Hepatocyte (in vitro differentiated cells): ENCODE results near the gene TIMM29. TPM values are rescaled to one million over a fixed set of nuclear protein-coding genes. Genes with fewer than 3 reads are reported as not detected.

Experiments
- DNase-seq: peaks from one replicate; pipeline ENCODE4 v3.0.0-alpha.2; 2016; ENCODE audit warnings: low spot score
- H2AFZ ChIP-seq: fragments of 200-600 bp; sonication (generic); 2 replicates; pipeline ENCODE4 v1.6.0; 2016; ENCODE audit warnings: antibody characterized with exemption, mild to moderate bottlenecking
- H3K27ac ChIP-seq: fragments of 200-600 bp; sonication (generic); 2 replicates; pipeline ENCODE4 v1.5.1; 2016; ENCODE audit warnings: mild to moderate bottlenecking
- H3K27me3 ChIP-seq: fragments of 200-600 bp; sonication (generic); 2 replicates; pipeline ENCODE4 v1.6.1; 2016
- H3K36me3 ChIP-seq: fragments of 200-600 bp; sonication (generic); replicated peaks from 2 replicates; pipeline ENCODE4 v1.5.1; 2016; ENCODE audit warnings: low read depth; ENCODE audit not compliant: insufficient read depth
- H3K4me1 ChIP-seq: fragments of 200-600 bp; sonication (generic); 2 replicates; pipeline ENCODE4 v1.5.1; 2016; ENCODE audit warnings: mild to moderate bottlenecking, moderate library complexity; ENCODE audit not compliant: insufficient read depth
- H3K4me2 ChIP-seq: fragments of 200-600 bp; sonication (generic); 2 replicates; pipeline ENCODE4 v1.6.0; 2016
- H3K4me3 ChIP-seq: fragments of 200-600 bp; sonication (generic); 2 replicates; pipeline ENCODE4 v1.5.1; 2016; ENCODE audit warnings: mild to moderate bottlenecking
- H3K79me2 ChIP-seq: fragments of 200-600 bp; sonication (generic); 2 replicates; pipeline ENCODE4 v1.6.0; 2017; ENCODE audit warnings: mild to moderate bottlenecking
- H3K9me2 ChIP-seq: fragments of 200-600 bp; sonication (generic); replicated peaks from 2 replicates; pipeline ENCODE4 v1.6.0; 2017; ENCODE audit warnings: mild to moderate bottlenecking; ENCODE audit not compliant: insufficient read depth
- H3K9me3 ChIP-seq: fragments of 200-600 bp; sonication (generic); 2 replicates; pipeline ENCODE4 v1.5.1; 2016; ENCODE audit warnings: low read depth, mild to moderate bottlenecking
- H4K20me1 ChIP-seq: fragments of 200-600 bp; sonication (generic); 2 replicates; pipeline ENCODE4 v1.6.0; 2016; ENCODE audit warnings: mild to moderate bottlenecking; ENCODE audit not compliant: insufficient read depth, poor library complexity, severe bottlenecking
- CTCF ChIP-seq: fragments of 200-600 bp; sonication (generic); IDR thresholded peaks from 2 replicates; pipeline ENCODE4 v1.5.1; 2016; ENCODE audit warnings: antibody characterized with exemption, mild to moderate bottlenecking; ENCODE audit not compliant: poor library complexity
- EZH2 ChIP-seq: fragments of 200-600 bp; sonication (generic); IDR thresholded peaks from 2 replicates; pipeline ENCODE4 v1.6.1; 2016; ENCODE audit warnings: antibody characterized with exemption, mild to moderate bottlenecking, borderline replicate concordance
- EZH2phosphoT487 ChIP-seq: fragments of 200-600 bp; sonication (generic); IDR thresholded peaks from one replicate; pipeline ENCODE4 v1.6.1; 2018; ENCODE audit warnings: antibody characterized with exemption, mild to moderate bottlenecking, low read depth, moderate library complexity; ENCODE audit not compliant: unreplicated experiment, severe bottlenecking
- WGBS: methylation state at CpG from one replicate; pipeline ENCODE4 v1.1.6; 2016; ENCODE audit warnings: low lambda C conversion rate; ENCODE audit errors: missing lambda C conversion rate; 5-methylcytosine and 5-hydroxymethylcytosine counted together
- polyA plus RNA-seq: library from polyadenylated mRNA; unstranded; fragments of >200 nt; fragmentation: Nextera tagmentation; extraction: Ambion mirVana; gene quantifications from 2 replicates; pipeline ENCODE4 v1.2.1, GENCODE V29; 2016
- total RNA-seq: library from RNA; depleted of rRNA; stranded (reverse); fragments of >200 nt; gene quantifications from 2 replicates; pipeline ENCODE4 v1.2.3, GENCODE V29; 2014

The TIMM29 gene
- total and polyA plus RNA-seq, 2 experiments from 2014 or later, result 23.0 to 36.2 TPM

GRCh38 chr19:10963865-10964264 lies 35.3 kb downstream of the TIMM29 start:
- no peaks in the 10 kb centered on the region for H3K9me2 ChIP-seq
- H3K4me1 ChIP-seq, result peaks cover 15% of the 10 kb centered on the region
- H3K79me2 ChIP-seq, result peaks cover 85% of the 10 kb centered on the region
- H3K4me3 ChIP-seq, result no peak overlapping the region
- no peak for DNase-seq
- H3K36me3 ChIP-seq, result no peaks in the 10 kb centered on the region
- H3K27ac ChIP-seq, result no peak overlapping the region
- TF ChIP-seq CTCF (no peak), EZH2phosphoT487 (no peak)
- no peaks in the 10 kb centered on the region for H3K27me3 ChIP-seq
- H4K20me1 ChIP-seq, result peaks cover 52% of the 10 kb centered on the region
- peak overlapping the region; percentile 90 for H3K4me2 ChIP-seq
- WGBS, result 83% methylated on average over 4 of the region's 4 CpGs
- H3K9me3 ChIP-seq, result no peaks in the 10 kb centered on the region
- no peak overlapping the region for H2AFZ ChIP-seq

- no peaks in the 10 kb centered on the region for H3K27me3 ChIP-seq
- DNase-seq, result no peak
- H3K4me3 ChIP-seq, result no peak overlapping the region
- TF ChIP-seq CTCF, result no peak
- TF ChIP-seq EZH2, result no peak
- no peak for TF ChIP-seq EZH2phosphoT487
- 100% methylated on average over 4 of the region's 4 CpGs for WGBS
- peaks cover 13% of the 10 kb centered on the region for H3K4me1 ChIP-seq
- peaks cover 55% of the 10 kb centered on the region for H4K20me1 ChIP-seq
- no peak overlapping the region for H2AFZ ChIP-seq
- no peaks in the 10 kb centered on the region for H3K9me2 ChIP-seq
- H3K36me3 ChIP-seq, result no peaks in the 10 kb centered on the region
- peaks cover 87% of the 10 kb centered on the region for H3K79me2 ChIP-seq
- no peak overlapping the region for H3K4me2 ChIP-seq
- no peaks in the 10 kb centered on the region for H3K9me3 ChIP-seq
- no peak overlapping the region for H3K27ac ChIP-seq
Observed at GRCh38 chr19:10964903-10965302, 36.3 kb downstream of the TIMM29 start.

- WGBS, result 95% methylated on average over 6 of the region's 6 CpGs
- Histone ChIP-seq H3K4me3 (no peak overlapping the region), H3K36me3 (no peaks in the 10 kb centered on the region), H3K4me2 (no peak overlapping the region), H3K27ac (no peak overlapping the region), H4K20me1 (peaks cover 58% of the 10 kb centered on the region), H3K9me2 (no peaks in the 10 kb centered on the region), H3K79me2 (peaks cover 90% of the 10 kb centered on the region), H3K27me3 (no peaks in the 10 kb centered on the region), H3K9me3 (no peaks in the 10 kb centered on the region), H2AFZ (no peak overlapping the region), H3K4me1 (peaks cover 11% of the 10 kb centered on the region)
- TF ChIP-seq CTCF, result no peak
- TF ChIP-seq EZH2phosphoT487, result no peak
- no peak for TF ChIP-seq EZH2
- DNase-seq, result no peak
Observed at GRCh38 chr19:10965398-10965797, 36.8 kb downstream of the TIMM29 start.

- Histone ChIP-seq H4K20me1 (peaks cover 68% of the 10 kb centered on the region), H3K9me2 (no peaks in the 10 kb centered on the region), H3K4me1 (peaks cover 11% of the 10 kb centered on the region), H3K9me3 (no peaks in the 10 kb centered on the region), H3K79me2 (peaks cover 99% of the 10 kb centered on the region), H3K4me2 (no peak overlapping the region), H3K36me3 (no peaks in the 10 kb centered on the region), H3K27ac (no peak overlapping the region), H2AFZ (no peak overlapping the region), H3K27me3 (no peaks in the 10 kb centered on the region), H3K4me3 (no peak overlapping the region)
- TF ChIP-seq CTCF, result no peak
- TF ChIP-seq EZH2, result no peak
- no peak for TF ChIP-seq EZH2phosphoT487
- no peak for DNase-seq
- 93% methylated on average over 8 of the region's 8 CpGs for WGBS
Observed at GRCh38 chr19:10966809-10967208, 38.2 kb downstream of the TIMM29 start.
